HT-29 (cell line): ENCODE data around the gene SEC22C. TPM values are rescaled to one million over a fixed set of nuclear protein-coding genes. Genes with fewer than 3 reads are reported as not detected.

ENCODE experiments used
- DNase-seq: peaks from one replicate; pipeline ENCODE4 v3.0.0-alpha.2; 2015; ENCODE audit warnings: low spot score
- total RNA-seq: library from RNA; depleted of rRNA; stranded (reverse); fragments of >200 nt; shearing (Covaris generic); gene quantifications from 2 replicates; pipeline ENCODE4 v1.2.3, GENCODE V29; 2014

Gene SEC22C
- total RNA-seq, 1 experiment from 2014 or later, result 12.6 TPM

DNA sequence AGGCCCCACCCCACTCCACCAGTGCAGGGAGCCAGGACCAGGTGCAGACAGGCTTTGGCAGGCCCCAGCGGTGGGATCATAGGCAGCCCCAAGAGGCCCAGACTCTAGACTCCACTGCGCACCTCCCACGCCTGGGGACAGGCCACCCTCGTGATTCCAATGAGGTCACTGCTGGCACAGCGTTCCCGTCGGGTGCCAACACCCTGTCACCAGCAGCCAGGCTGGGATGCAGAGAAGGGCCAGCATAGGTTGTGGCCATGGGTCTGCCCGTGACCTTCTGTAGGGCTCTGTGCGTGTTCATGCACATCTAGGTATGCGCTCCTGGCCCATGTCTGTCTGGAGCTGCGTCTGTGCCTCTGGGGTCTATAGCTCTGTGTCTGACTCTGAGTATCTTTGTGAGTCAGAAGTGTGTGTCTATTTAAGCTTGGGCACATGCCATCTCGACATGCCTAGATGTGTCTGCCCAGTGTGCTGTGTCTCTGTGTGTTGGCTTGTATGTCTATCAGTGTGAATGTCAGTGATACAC, 66.3 kb downstream of the SEC22C start:
- no peak for DNase-seq

DNA sequence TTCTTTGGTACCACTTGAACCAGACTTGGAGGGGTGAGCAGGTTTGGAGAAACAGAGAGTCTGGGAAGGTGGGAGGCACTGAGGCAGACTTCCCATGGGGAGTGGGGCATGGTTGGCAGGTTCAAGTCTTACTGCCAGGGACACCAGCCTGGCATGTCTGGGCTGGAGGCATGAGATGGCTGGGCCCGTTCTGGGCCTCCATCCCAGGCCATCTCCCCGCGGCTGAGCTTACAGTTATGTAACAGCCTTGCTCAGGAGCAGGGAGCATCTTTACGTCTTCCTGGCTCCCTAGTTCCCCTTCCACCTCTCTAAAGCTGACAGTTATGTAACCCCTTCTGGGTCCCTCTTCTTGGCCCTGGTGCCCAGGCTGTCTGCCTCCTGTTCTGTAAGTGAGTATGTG, 66.9 kb downstream of the SEC22C start:
- no peak for DNase-seq

DNA sequence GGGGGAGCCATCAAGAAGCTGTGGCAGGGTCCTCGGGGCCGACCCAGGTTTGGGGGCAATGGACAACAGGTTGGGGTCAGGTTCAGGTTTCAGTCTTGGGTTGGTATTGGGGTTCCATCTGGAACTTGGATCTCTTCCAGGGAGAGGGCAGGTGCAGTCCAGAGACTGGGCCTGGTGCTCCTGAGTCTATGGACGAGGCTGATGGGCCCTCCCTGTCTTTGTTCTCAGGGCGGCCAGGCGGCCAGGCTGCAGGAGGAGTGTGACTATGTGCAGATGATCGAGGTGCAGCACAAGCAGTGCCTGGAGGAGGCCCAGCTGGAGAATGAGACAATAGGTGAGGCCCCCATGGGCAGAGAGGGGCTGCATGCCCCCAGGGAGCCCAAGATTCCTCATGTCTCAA, 68.2 kb downstream of the SEC22C start:
- DNase-seq, result no peak

DNA sequence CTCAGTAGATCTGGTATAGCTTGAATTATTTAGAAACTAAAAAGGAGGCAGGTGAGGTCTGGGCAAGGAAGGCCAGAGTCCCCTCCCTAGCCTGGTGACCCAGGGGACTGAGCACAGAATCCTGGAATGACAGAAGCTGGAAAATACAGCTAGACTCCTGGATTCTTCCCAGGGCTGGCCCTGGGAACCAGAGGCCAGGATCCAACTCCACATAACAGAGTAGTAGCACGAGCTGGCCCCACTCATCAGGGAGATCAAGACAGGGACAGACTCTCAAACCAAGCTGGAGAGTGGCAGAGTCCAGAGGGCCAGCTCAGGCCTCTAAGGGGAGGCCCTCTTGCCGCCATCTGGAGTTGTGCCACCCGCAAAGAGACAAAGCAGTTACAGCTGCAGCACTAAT, 68.6 kb downstream of the SEC22C start:
- DNase-seq, result no peak

DNA sequence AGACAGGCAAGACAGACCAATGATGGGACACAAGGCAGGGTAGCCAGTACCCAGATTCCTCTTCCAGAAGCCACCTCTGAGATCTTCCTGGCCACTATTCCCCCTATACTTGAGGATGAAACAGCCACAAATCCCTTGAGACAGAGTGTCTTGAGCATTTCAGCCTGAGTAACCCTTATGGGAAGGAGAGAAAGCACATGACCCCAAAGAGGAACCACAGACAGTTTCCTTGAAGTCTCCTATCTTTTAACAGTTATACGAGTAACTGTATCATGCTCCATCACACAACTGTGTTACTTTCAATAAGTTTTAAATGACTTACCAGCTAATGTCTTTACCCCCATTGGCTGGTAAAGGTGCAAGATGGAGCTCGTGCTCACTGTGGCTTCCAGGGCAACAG, 70.0 kb downstream of the SEC22C start:
- DNase-seq, result no peak

DNA sequence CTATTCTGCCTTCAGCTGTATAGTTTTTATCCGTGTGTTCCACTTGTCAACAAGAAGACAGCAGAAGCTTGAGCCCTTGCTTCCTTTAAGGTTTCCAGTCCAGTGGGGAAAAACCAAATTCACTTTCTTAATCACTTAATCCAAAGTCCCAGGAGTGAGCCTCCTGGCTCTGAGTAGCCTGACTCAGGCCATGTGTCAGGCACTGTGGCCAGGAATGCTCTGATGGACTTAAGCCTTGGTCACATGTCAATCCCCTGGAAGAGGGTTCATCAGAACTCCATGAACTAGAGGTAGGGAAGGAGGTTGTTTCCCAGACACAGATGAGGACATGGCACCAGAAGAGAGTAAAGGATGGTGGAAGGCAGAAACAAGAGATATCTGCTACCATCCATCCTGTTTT, 70.6 kb downstream of the SEC22C start:
- DNase-seq, result no peak

DNA sequence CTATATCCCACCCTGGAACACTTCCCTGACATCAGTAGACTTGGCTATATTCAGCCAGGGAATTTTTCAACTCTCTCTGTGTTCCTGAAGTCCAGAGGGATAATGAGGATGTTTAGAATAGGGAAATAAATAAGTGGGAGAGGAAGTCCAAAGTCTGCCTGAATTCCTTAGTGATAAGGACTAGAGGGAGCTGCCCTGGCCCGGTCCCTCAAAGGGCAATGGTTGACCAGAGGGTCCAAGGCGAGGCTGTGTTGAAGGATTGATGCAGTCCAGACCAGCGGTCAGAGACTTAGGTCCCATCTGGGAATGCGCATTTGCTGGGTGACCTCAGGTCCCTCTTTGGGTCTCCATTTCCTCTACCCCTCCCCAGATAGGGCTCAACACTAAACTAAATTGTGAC, 71.4 kb downstream of the SEC22C start:
- no peak for DNase-seq

DNA sequence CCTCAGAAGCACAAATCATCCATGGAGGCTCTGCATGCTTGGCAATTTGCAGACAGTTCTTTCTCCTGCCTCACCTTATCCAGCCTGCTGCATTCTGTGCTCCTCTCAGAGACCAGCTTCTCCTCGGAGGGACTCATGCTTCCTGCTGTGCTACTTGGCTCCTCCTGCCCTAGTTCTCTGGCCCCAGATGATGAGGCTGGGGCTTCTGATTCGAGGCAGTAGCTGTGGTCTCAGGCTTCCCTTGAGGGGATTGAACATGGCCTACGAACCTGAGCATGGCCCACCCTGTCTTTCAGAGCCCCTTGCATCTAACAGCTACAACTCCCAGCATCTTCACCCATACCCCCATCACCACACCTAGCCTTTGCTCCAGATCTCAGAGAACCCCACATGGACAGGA, 72.7 kb downstream of the SEC22C start:
- DNase-seq, result no peak

DNA sequence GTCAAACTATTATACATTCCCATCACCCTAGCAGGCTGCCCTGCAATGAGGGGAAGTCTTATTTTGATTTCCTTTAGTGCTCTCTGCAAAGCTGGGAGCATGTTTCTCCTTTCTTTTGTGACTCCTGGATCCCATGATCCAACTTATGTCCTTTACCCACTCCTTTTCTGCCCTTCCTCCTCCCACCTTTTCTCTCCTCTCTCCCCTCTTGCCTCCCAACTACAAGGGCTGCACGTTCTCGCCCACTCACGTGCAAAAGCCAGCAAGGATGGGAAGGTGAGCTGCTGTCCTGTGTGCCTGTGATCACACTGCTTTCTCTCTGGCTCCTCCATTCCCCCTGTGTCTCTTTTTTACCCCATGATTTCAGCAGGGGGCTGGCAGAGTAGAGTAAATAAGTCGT, 73.2 kb downstream of the SEC22C start:
- no peak for DNase-seq

DNA sequence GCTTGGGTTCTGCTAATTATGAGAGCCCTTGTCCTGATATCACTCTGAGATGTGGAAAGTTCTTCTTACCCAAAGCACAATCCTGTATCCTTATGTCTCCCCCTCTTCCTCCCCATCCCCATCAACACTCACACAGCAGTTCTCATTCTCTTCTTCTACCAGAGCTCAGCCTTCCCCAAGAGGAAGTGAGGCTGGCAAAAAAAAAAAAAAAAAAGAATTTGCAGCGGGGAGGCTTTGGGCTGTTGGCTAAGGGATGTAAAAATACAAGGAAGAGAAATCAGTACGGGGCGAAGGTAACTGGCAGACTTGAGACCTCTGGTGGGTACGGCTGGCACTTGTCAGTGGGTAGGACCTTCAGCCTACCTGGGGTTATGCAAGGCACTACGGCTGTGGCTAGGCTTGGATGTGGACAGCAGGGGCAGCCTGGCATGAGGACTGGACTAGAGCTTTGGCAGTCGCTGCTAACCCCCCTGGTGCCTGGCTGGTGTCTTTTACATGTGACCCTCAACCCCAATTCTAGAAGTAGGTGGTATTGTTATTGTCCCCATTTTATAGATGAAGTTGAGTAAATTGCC, 73.9 kb downstream of the SEC22C start:
- no peak for DNase-seq

DNA sequence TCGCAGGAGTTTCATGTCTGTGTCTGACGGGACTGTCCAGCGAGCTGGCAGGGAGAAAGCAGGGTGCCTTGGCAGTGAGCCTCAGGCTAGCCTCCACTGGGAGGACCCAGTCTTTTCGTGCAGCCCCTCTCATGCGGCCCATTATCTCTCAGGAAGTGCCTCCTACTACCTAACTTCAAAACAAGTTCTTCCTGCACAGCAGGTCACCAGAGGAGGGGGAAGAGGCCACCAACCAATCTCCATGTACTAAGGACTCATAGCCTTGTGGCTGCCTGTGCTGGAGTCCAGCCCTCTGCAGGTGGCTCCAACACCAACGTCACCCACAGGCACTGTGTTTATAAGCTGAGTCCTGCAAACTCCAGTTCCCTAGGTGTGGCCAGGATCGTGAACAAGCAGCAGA, 74.5 kb downstream of the SEC22C start:
- DNase-seq, result peak; percentile 58

DNA sequence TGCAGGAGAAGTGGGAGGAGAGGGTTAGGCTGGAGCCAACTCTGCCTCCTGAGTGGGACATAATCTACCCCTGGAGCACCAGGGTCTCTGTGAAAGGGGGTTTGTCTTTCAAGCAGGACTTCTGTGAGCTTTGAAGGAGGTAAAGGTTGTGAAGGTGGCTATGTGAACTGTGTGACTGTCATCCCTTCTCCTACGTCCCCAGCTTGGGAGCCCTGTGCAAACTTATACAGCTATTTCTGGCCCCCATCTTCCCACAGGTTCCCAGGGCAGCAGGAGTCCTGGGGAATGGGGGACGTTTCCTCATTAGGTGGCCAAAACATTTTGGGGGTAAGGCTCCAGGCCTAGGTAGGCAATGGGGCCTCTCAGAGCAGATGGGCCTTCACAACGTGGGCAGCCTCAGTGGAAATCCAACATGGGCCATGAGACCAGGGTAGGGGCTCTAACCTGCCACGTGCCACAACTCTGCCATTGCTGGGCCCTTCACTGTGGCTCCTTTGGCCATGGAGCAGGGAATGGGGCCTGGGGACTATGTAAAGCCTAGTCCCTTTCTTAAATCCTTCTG, 75.8 kb downstream of the SEC22C start:
- DNase-seq, result no peak

DNA sequence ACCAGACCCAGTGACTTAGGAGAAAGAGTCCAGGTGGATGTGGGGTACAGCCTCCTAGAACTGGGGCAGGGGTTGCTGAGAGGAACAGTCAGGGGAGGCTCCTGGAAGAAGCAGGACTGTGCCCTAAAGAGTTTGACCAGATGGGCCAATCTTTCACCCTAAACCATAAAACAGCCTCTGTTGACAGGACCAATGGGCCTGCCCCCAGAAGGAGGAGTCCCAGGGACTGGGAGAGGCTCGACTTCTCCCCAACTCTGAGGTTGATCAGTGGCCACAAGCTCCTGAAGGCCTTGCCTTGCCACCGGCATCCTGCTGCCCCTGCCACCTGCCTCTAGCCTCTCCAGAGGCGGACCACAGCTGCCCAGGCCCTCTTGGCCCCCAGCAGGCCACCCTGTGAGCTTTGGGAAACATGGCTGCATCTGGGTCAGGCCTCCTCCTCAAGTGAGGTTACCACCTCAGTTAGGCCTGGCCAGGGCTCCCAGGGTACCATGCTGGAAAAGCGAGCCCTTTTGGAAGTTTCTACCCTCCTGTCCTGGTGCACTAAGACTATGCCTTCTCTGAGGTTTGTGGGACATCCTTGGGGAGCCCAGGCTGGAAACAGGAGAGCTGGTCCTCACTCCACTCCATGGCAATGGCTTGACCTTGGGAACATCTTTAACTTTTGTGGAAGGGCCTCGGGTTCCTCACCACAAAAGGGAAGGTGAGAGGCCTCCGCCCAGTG, 76.5 kb downstream of the SEC22C start:
- DNase-seq, result no peak

DNA sequence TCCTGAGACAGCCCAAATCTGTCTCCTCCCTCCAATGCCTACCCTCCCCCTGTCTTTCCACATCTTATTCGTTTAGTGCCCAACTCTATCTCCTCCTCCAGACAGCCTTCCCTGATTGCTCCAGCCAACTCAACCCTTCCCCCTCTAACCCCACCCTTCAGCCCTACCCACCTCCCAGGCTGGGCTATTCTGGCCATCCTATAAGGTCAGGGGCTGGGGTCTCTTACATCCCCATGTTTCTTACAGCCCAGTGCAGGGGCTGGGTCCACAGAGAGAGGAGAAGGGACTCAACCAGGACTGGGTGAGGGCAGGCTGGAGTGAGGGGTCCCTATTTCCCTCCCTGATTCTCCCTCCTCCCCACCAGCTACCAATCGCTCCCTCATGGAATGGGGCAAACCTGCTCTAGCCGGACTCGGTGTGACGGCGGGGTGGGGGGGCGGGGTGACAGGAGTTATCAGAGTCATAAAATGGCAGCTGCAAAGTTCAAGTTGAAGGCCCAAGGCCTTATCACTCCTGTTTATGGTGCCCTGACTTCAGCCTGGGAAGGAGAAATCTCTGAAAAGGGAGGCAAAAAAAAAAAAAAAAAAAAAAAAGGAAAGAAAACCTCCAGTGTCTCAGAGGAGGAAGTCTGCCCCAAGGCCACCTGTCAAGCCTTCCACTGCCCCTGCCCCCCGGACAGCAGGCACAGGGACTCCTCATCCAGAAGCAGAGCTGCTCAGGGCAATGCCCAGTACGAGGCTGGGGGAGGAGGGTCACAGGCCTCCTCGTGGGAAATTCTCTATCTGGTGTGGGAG, 77.2 kb downstream of the SEC22C start:
- DNase-seq, result no peak

DNA sequence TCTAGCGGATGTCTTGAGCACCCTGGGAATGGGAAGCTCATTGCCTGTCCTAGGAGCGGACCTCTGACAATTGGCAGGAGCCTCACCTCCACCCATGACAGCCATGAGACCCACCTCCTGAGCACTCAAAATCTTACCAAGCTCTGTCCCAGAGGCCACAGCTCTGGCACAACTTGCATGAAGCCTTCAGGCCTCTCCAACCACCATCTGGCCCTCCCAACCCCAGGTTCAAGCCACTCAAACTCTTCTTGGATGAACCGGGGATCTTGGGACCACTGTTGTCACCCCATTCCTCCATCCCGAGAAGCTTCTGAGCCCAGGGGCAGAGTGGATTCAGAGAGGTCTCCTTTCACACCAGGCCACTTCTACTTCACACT, 77.8 kb downstream of the SEC22C start:
- DNase-seq, result no peak

DNA sequence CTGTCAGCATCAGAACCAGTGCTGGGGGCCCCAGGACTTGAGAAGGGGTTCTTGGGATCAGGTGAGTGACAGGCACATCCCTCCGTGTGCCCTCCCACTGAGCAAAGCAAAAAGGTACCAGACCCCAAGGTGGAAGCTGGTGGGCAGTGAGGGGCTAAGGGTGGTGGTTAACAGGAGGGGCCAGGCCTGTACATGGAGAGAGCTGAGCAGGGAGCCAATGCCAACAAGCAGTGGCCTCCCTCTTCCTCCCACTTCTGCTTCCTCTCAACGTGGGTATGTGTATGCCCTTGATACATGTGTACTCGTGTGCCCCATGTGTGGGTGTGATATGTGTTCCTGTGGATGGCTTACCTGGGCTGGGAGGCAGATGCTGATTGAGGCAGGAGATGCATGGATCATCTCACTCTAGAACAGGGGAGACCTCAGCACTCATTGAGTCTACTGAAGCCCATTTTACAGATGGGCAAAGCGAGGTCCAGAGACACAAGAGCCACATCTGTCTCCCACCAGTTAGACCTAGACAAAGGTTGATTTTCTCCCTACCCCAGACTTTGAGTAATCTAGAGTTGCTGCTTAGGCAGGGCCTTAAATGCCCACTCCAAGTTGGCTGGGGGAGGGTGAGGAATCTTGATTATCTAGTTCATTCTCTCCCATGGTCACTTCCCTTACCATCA, 78.4 kb downstream of the SEC22C start:
- DNase-seq, result no peak

DNA sequence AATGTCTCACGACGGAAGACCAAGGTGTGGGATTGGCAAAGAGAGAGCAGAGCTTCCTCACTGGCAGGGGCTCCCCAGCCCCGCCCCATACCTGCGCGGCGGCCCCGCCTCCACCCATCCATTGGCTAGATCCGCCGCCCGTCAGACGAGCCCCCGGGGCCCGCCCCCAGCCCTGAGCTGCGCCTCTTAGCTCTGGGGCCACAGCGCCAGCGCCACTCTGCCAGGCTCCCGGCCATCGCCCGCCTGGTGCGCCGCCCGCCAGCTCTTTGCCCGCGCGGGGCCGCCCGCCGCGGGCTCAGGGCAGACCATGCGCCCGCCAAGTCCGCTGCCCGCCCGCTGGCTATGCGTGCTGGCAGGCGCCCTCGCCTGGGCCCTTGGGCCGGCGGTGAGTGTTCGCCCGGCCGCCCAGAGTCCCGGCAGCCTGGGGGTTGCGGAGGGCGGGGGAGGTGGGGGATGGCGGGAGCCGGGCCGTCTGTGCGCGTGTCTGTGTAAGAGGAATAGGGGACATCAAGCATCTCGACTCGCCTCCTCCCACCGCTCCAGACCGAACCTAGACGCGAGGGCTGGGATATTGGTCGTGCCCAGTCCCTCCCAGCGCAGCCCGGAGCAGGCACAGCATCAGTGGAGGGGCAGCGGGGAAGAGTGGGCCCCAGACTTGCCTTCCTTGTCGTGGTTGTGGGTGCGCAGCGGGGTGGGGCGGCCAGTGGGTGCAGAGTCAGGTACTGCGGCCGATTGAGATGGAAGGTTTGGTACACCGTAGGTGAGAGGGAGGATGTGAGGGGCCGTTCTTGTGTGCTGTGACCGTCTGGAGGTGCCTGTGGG, 79.1 kb downstream of the SEC22C start, which contains the start of gene VIPR1:
TSS of gene VIPR1 (plus strand) at position 215 of the 822 bp plus-strand sequence. CDS start at position 308, 93 bp downstream.
- DNase-seq, result peak; percentile 87

DNA sequence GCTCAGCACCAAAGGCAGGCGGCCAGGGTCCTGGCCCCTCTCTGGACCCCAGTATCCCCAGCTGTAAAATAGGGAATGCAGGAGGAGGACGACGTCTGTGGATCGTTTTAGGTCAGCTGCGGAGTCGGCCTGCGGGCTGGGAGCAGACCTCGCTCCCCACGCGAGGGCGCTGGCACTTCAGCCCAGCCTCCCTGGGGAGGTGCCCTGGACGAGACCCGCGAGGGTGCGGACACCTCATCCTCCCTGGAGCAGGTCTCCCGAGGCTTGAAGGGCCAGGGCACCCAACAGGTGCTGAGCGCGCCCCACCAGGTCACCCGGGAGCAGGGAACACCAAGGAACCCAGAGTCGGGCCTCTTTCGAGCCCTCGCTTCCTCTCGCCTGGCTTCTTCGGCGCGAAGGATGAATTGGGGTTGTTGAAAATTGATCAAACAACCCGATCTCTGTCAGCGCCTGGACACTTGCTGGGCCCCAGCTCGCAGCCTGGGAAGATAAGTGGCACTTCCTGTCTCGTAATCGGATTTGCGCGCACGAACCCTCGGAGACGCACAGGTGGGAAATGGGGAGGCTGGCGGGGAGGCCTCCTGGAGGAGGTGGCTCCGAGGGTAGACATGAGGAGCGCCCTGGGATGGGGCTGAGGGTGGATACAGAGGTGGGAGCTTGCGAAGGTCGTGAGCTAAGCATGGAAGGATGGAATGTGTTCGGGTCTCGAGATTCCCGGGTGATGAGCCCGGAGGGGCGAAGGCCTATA, 79.9 kb downstream of the SEC22C start:
- DNase-seq, result peak; percentile 70

DNA sequence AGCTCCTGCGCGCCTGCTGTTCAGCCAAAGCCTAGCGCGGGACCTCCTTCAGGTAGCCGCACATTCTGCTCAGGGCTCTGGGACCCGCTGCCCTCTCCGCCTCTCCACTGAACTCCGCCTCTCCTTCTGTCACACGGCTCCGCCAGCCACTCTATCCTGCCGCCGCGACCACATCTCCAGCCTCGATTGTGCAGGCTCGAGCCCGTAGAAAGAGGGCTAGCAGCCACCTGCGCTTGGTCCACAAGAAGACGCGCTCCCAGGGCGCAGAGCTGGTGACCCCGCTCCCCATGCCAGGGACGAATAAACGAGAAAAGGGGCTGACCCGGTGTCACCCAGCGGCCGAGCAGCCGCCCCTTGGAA, 80.5 kb downstream of the SEC22C start:
- no peak for DNase-seq

DNA sequence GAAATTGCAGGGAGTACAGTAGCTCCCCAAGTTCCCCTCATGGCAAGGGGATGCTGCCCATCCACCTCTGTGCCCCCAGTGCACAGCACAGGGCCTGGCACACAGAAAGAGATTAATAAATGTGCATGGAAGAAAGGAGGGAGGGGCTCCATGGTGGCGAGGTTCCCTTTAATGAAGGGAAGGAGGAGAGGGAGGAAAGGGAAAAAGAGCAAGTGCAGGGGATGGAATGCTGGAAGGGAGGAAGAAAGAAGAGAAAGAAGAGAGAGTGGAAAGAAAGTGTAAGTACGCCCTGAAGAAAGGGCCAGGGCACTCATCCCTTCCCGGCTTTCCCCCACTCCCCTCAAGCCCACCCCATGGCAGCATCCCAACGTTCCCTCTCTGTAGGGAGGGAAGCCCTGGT, 80.9 kb downstream of the SEC22C start:
- no peak for DNase-seq
